DMS114 treated with DMSO at 0.1 percent for 48 hours (cell line): ENCODE data around the gene PHF23.

ENCODE experiments used
- DNase-seq: peaks from one replicate; lab custom pipeline; 2025; ENCODE audit not compliant: unreplicated experiment; lab: John Stamatoyannopoulos, UW

Gene PHF23

DNA sequence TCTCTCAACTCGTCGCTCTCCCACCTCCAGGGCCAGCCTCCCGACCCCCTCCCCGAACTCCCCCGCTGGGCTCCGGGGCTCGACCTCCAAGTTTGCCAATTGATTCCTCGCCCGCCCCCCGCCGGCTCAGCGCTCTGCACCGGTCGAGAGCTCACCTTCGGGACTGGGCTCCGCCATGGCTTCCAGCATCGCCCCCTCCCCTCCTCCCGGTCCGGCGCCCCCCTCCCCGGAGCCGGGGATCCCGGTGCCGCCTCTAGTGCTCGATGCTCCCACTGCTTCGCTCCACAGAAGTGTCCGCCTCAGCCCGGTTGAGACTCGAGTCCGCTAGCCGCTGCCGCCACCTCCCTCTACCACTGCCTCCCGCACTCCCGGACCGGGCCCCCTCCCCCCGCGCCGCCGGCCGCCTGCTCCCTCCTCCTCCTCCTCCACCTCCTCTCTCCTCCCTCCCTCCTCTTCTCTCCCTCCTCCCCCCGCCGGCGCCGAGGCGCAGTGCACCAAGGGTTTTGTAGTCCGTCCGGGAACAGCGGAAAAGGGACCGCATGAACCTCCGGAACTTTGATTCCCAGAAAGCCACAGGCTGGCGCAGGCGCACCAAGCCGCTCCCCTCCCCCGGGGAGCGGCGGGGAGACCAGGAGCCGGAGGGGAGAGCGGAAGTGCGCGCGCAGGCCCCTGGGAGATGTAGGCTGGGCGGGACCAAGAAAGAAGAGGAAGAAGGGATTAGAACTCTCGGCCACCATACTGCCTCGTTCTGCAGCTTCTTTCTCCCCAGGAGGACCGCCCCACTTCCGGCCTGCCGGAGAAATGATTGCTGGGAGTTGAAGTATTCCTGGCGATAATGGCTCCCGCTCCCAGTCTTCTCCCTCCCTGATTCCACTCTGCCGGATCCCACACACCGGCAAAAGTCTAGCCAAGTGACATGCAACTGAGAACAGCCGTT is at the start of gene PHF23:
TSS of gene PHF23 (minus strand) at position 367 of the 937 bp plus-strand sequence. CDS start at position 189, 178 bp downstream.
- DNase-seq = peak; percentile 98

GRCh38 chr17:7285679-7286078 is 46.4 kb upstream of the PHF23 start:
- DNase-seq = no peak

- DNase-seq = no peak
Measured at GRCh38 chr17:7284911-7285310, 45.7 kb upstream of the PHF23 start.

GRCh38 chr17:7283471-7284216 is 44.4 kb upstream of the PHF23 start:
- DNase-seq = no peak

GRCh38 chr17:7282752-7283321 is 43.6 kb upstream of the PHF23 start:
- no peak for DNase-seq

- DNase-seq = no peak
Measured at GRCh38 chr17:7281953-7282751, 42.9 kb upstream of the PHF23 start.

DNA sequence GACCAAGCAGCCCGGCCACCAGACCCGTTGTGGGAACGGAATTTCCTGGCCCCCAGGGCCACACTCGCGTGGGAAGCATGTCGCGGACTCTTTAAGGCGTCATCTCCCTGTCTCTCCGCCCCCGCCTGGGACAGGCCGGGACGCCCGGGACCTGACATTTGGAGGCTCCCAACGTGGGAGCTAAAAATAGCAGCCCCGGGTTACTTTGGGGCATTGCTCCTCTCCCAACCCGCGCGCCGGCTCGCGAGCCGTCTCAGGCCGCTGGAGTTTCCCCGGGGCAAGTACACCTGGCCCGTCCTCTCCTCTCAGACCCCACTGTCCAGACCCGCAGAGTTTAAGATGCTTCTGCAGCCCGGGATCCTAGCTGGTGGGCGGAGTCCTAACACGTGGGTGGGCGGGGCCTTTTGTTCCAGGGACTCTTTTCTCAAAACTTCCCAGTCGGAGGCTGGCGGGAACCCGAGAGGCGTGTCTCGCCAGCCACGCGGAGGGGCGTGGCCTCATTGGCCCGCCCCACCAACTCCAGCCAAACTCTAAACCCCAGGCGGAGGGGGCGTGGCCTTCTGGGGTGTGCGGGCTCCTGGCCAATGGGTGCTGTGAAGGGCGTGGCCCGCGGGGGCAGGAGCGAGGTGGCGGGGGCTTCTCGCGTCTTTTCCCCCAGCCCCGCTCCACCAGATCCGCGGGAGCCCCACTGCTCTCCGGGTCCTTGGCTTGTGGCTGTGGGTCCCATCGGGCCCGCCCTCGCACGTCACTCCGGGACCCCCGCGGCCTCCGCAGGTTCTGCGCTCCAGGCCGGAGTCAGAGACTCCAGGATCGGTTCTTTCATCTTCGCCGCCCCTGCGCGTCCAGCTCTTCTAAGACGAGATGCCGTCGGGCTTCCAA is 42.1 kb upstream of the PHF23 start, which contains the start of gene SLC2A4:
TSS of gene SLC2A4 (plus strand) at position 645 of the 879 bp plus-strand sequence. CDS start at position 862, 217 bp downstream.
- peak; percentile 90 for DNase-seq

DNA sequence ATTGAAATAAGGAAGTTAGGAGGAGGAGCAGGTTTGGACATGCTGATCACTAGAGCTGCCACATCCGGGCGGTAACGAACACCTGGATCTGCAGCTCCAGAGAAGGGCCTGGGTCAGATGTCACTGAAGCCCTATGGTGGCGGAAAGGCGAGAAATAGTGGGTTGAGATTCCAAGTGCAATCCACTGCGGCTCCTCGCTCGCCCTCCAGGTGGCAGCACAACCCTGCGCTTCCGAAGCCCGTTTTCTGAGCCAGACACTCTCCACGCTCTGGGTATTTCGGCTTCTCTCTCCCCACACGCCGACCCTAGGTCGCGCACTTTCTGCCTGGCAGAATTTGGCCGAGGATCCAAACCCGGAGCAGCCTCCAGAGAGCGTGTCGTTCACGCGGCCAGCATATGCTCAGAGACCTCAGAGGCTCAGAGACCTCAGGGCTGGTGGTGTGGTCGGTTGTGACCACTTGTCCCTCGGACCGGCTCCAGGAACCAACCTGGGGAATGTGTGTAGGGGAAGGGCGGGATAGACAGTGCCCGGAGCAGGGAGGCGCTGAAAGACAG is 41.3 kb upstream of the PHF23 start:
- DNase-seq = peak; percentile 76

DNA sequence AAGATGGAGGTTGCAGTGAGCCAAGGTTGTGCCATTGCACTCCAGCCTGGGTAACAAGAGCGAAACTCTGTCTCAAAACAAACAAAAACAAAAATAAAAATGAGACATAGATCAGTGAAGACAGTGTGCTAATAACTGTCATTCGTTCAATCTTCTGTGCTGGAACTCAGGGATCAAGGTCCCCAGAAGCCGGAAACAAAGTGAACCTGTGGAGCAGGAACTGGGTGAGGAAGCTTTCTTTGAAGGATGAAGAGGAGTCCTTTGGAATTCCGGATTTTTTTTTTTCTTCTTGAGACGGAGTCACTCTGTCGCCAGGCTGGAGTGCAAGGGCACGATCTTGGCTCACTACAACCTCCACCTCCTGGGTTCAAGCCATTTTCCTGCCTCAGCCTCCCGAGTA is 40.2 kb upstream of the PHF23 start:
- no peak for DNase-seq

- DNase-seq = no peak
Measured at GRCh38 chr17:7266784-7267183, 27.5 kb upstream of the PHF23 start.

GRCh38 chr17:7263801-7264078 is 24.5 kb upstream of the PHF23 start:
- no peak for DNase-seq

GRCh38 chr17:7262935-7263800 is 23.9 kb upstream of the PHF23 start:
- no peak for DNase-seq

DNA sequence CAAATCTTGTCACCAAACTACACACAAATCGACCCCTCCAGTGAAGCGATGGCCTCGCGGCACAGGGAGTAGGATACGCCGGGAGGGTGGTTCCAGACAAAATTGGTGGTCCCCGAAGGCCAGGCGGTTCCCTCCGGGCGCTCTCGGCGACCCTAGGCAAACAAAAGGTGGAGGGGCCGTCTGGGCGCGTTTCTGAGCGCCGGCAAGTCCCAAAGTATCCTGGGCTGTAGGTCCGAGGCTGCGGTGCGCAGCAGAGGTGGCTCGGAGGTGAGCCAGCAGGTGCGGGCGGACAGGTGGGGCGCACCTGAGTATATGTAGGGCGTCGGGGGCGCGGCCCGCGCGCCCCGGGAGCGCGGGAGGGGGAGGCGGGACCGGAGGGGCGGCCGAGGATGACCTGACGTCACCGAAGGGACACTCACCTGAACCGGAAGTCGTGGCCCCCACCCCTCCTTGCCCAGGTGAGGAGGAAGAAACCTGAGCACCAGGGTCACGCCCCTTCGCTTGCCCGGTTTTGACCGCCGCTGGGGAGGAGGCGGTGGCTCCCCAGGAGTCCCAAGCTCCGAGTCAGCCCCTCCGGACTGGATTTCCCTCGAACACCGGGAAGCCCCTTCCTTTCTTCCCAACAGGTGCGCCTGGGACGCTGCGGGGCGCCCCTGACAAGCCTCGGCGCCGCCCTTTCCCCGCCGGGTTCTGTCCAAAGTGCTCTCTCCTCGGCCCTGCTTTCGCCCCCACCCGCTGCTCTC is 23.1 kb upstream of the PHF23 start, which contains the start of gene CLDN7:
TSS of gene CLDN7 (minus strand) at position 287 of the 743 bp plus-strand sequence. CDS start 435 bp downstream, outside the sequence.
- DNase-seq = no peak

GRCh38 chr17:7261379-7262191 is 22.3 kb upstream of the PHF23 start:
- DNase-seq = no peak

- DNase-seq = no peak
Measured at GRCh38 chr17:7260651-7261378, 21.6 kb upstream of the PHF23 start.

- no peak for DNase-seq
Measured at GRCh38 chr17:7260151-7260550, 20.9 kb upstream of the PHF23 start.

GRCh38 chr17:7259555-7259889 is 20.3 kb upstream of the PHF23 start:
- no peak for DNase-seq
